ENCODE measurements around the gene ADAM12. TPM values are rescaled to one million over a fixed set of nuclear protein-coding genes. Genes with fewer than 3 reads are reported as not detected.

Gene ADAM12
- total and polyA plus RNA-seq, 2 of the 13 experiments (the other 11 are each of a cell fraction or from before 2014, with no cell fraction given): not detected

- TF ChIP-seq, protein P1, sequence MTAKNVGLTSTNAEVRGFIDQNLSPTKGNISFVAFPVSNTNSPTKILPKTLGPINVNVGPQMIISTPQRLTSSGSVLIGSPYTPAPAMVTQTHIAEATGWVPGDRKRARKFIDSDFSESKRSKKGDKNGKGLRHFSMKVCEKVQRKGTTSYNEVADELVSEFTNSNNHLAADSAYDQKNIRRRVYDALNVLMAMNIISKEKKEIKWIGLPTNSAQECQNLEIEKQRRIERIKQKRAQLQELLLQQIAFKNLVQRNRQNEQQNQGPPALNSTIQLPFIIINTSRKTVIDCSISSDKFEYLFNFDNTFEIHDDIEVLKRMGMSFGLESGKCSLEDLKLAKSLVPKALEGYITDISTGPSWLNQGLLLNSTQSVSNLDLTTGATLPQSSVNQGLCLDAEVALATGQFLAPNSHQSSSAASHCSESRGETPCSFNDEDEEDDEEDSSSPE (CRISPR knock-in tag; IDR thresholded peaks at IDR 0.05): no peak
Measured at GRCh38 chr10:126197036-126197543, 191.2 kb downstream of the ADAM12 start (continued).

DNA sequence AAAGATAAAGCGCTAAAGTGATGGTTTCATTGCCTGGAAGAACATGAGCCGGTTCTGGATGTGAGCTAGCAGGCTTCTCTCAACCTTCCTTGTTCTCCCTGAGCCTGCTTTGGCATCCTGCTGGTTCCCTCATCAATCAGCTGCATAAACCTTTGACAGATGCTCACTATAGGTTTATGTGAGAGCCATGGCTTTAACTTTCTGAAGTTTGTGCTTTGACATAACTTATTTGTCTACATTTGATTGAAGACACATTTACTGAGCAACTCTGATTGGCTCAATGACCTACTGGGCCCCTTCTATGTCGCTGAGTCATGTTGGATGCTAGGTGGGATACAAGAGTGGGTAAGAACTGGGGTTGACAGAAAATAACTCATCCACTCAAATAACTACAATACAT, 192.0 kb downstream of the ADAM12 start:
- CTCF ChIA-PET (ENCODE audit: low intra/inter-chr PET ratio, low total read pairs): no interaction called here
- Histone ChIP-seq H3K4me3 (replicated peaks in 1 of 3; ENCODE audit: insufficient read depth in 1 of 3, low read depth in 2 of 3, low read length in 3 of 3) (no peak overlapping the region), H3K9ac (ENCODE audit: insufficient read depth, low read depth, low read length) (no peak overlapping the region), H3K4me2 (ENCODE audit: low read depth, low read length) (no peak overlapping the region), H3K79me2 (ENCODE audit: insufficient read depth, low read length) (no peaks in the 10 kb centered on the region), H2AFZ (ENCODE audit: low read length) (no peak overlapping the region), H3K9me3 (ENCODE audit: low read length) (no peaks in the 10 kb centered on the region), H4K20me1 (ENCODE audit: insufficient read depth, low read length) (no peaks in the 10 kb centered on the region), H3K4me1 (ENCODE audit: insufficient read depth, low read length) (no peaks in the 10 kb centered on the region), H3K27me3 (ENCODE audit: control insufficient read depth in 1 of 2, insufficient read depth in 2 of 2, low read length in 2 of 2) (peaks cover 2 to 13% of the 10 kb centered on the region in 2 experiments; a peak in 4 of 5 replicates), H3K36me3 (replicated peaks in 1 of 2; ENCODE audit: control insufficient read depth in 1 of 2, insufficient read depth in 2 of 2, low read length in 2 of 2) (no peaks in the 10 kb centered on the region), H3K27ac (ENCODE audit: extremely low read length, insufficient read depth, low read length) (no peak overlapping the region)
- ATAC-seq (no peak), DNase-seq (ENCODE audit: low spot score) (no peak), FAIRE-seq (no peak)
- POLR2A ChIA-PET: no interaction called here
- in situ Hi-C loops (cut with HindIII; ENCODE audit: extremely low pct_ligation_motif_present, low pct_unique_long_range_greater_than_20kb) (no loop called here), intact Hi-C loops (cut with micrococcal nuclease; ENCODE audit: unreplicated experiment) (no loop called here)
- BruUV-seq (replicated peaks): no TSS peak
- 0% methylated on average over 3 of the region's 3 CpGs for WGBS (ENCODE audit: low lambda C conversion rate)
- TF ChIP-seq ZNF552 (CRISPR knock-in tag; IDR thresholded peaks at IDR 0.05; ENCODE audit: borderline replicate concordance) (no peak), RARG (CRISPR knock-in tag; IDR thresholded peaks at IDR 0.05; ENCODE audit: low read depth) (no peak), ISL2 (CRISPR knock-in tag; IDR thresholded peaks at IDR 0.05) (no peak), MEF2D (CRISPR knock-in tag; IDR thresholded peaks at IDR 0.05) (no peak), ZNF841 (CRISPR knock-in tag; IDR thresholded peaks at IDR 0.05; ENCODE audit: borderline replicate concordance) (no peak), ZNF256 (CRISPR knock-in tag; conservative IDR thresholded peaks at IDR 0.05) (no peak), SP4 (CRISPR knock-in tag; IDR thresholded peaks at IDR 0.05) (no peak), NFKBIZ (CRISPR knock-in tag; IDR thresholded peaks at IDR 0.05) (no peak), ZNF318 (CRISPR knock-in tag; IDR thresholded peaks at IDR 0.05) (no peak), ZNF770 (CRISPR knock-in tag; IDR thresholded peaks at IDR 0.05) (no peak)
